Activated naive CD8-positive, alpha-beta T cell (primary cell): ENCODE measurements around the gene HCN1.
"Not testable (repeated sequence)": the region's sequence is repeated elsewhere in the genome, so short reads cannot be mapped to it uniquely, and the experiment has no call there.

Source experiments
- H3K27ac Mint-ChIP-seq: one replicate; pipeline ENCODE4 v1.8.0; 2021; ENCODE audit warnings: mixed read lengths
- H3K27me3 Mint-ChIP-seq: one replicate; pipeline ENCODE4 v1.8.0; 2021; ENCODE audit warnings: mixed read lengths
- H3K36me3 Mint-ChIP-seq: one replicate; pipeline ENCODE4 v1.8.0; 2021; ENCODE audit warnings: mixed read lengths
- H3K4me1 Mint-ChIP-seq: one replicate; pipeline ENCODE4 v1.8.0; 2021; ENCODE audit warnings: low read depth, mixed read lengths
- H3K4me3 Mint-ChIP-seq: one replicate; pipeline ENCODE4 v1.8.0; 2021; ENCODE audit warnings: mild to moderate bottlenecking, mixed read lengths
- H3K9me3 Mint-ChIP-seq: one replicate; pipeline ENCODE4 v1.8.0; 2021; ENCODE audit warnings: low read depth, mixed read lengths

Gene HCN1

DNA sequence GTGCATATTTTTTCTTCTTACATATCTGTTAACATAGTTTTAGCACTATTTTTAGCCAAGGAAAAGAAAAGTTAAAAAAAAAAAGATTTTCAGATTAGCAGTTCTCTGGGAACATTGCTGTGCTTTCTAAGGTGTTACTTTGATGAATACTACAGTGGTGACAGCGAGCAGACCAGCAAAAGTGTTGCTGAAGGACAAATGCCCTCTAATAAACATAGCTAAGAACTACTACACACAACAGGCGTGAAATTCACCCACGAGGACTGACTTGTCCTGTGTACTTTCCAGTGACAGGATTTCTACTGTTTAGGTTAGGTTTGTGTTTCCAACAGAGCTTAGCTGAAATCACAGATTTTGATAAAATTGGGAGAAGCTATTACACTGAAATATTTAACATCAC, 153.8 kb downstream of the HCN1 start:
- H3K27ac Mint-ChIP-seq, result no peak overlapping the region
- H3K4me3 Mint-ChIP-seq, result no peak overlapping the region
- no peaks in the 10 kb centered on the region for H3K4me1 Mint-ChIP-seq
- peaks cover 25% of the 10 kb centered on the region for H3K9me3 Mint-ChIP-seq
- no peaks in the 10 kb centered on the region for H3K27me3 Mint-ChIP-seq
- no peaks in the 10 kb centered on the region for H3K36me3 Mint-ChIP-seq

DNA sequence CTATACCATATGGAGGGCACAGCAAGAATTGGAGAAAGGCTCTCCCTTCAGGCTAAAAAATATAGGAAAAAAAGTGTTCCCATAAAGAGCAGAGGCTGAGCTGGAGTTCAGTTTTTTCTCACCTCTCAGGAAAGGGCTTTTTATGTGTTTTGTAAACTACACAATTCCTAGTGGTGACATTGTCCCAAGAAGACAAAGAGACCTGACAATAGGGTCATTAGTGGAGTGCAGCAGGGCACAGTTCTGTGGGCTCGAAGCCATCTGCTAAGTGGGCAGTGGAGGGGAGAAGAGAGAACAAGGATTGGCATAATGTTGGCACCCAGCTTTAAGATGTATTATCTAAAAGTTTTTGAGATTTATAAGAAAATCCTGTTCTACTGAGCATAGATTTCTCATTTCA, 162.5 kb downstream of the HCN1 start:
- no peaks in the 10 kb centered on the region for H3K27me3 Mint-ChIP-seq

DNA sequence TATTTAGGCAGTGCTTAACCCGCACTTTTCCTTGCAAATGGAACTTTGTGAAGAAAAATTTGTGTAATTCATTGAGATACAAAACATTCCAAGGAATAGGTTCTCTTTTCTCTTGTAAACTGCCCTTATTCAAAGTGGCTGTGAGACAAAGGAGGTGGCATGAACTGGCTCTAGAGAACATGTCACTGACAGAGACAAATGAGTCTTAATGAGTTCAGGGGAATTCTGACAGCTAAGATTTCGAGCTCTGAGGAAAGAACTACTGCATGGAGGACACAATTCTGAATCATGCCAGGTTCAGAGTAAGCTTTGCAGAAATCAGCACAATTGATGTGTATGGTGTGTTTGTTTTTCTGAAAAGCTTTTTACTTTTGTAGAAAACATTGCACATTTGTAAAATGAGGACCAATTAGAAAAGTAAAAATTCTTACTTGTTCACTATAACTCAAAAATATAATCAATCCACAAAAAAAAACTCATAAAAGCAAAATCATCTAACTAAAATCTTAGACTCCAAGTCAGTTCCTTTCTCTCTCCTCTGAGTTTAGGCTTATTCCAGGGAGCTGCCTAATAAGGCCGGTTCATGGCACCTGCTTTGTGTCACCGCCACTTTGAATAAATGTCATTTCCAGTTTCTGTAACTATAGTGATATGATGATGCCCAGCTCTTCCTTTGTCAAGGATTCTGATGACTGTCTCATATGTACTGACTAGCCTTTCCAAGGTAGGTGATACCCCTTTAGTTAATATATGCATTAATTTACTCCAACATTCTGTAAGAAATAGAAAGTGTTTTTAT, 163.2 kb downstream of the HCN1 start:
- Mint-ChIP-seq H3K36me3 (no peaks in the 10 kb centered on the region), H3K27ac (no peak overlapping the region), H3K4me3 (no peak overlapping the region)

More for the DNA sequence above, 162.5 kb downstream of the HCN1 start:
- Mint-ChIP-seq H3K9me3 (peaks cover 16% of the 10 kb centered on the region), H3K27ac (no peak overlapping the region), H3K36me3 (no peaks in the 10 kb centered on the region), H3K4me3 (no peak overlapping the region), H3K4me1 (no peaks in the 10 kb centered on the region)

DNA sequence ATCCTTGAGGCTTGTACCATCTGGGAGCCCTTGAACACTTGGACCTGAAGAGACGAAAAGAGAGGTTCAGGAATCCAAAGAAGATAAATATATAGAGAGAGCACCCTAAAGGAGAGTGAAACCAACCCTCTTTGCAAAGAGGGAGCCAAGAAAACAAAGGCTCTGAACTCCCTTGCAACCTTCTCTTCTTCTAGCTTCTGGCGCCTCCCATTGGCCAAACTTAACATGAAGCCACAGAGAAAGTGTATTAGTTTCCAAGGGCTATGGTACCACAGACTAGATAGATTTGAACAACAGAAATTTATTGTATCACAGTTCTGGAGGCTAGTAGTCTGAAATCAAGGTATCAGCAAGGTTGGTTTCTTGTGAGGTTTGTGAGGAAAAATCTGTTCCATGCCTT, 175.1 kb downstream of the HCN1 start:
- Mint-ChIP-seq H3K9me3 (peaks cover 6% of the 10 kb centered on the region), H3K36me3 (no peaks in the 10 kb centered on the region), H3K27me3 (no peaks in the 10 kb centered on the region), H3K27ac (no peak overlapping the region), H3K4me3 (no peak overlapping the region), H3K4me1 (no peaks in the 10 kb centered on the region)

More for the DNA sequence above, 163.2 kb downstream of the HCN1 start:
- Mint-ChIP-seq H3K4me1 (no peaks in the 10 kb centered on the region), H3K9me3 (peaks cover 11% of the 10 kb centered on the region), H3K27me3 (no peaks in the 10 kb centered on the region)

- no peaks in the 10 kb centered on the region for H3K4me1 Mint-ChIP-seq
- H3K36me3 Mint-ChIP-seq, result no peaks in the 10 kb centered on the region
- H3K4me3 Mint-ChIP-seq, result no peak overlapping the region
- no peak overlapping the region for H3K27ac Mint-ChIP-seq
- no peaks in the 10 kb centered on the region for H3K27me3 Mint-ChIP-seq
- H3K9me3 Mint-ChIP-seq, result peaks cover 22% of the 10 kb centered on the region
These were observed 183.7 kb downstream of the HCN1 start for GRCh38 chr5:45512521-45512920.

DNA sequence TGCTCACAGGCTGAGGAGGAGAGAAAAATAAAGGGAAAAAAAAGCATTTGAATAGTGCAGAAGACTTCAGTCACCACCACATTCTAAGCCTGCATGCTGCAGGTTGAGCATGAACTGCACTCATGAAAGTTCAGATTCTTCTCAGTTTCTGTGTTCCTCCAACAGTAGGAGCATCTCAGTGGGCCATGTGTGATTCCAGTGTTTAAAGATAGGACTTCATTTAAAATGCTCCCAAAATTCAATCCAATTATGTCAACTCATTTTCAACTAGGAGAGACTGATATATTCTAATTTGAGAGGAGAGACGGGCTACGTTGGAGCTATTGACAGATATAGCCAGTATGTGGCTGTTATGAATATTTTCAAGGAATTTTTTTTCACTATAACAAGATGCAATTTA, 186.8 kb downstream of the HCN1 start:
- H3K9me3 Mint-ChIP-seq, result peaks cover 10% of the 10 kb centered on the region
- H3K4me3 Mint-ChIP-seq, result no peak overlapping the region
- no peaks in the 10 kb centered on the region for H3K27me3 Mint-ChIP-seq
- H3K36me3 Mint-ChIP-seq, result no peaks in the 10 kb centered on the region
- H3K4me1 Mint-ChIP-seq, result no peaks in the 10 kb centered on the region
- no peak overlapping the region for H3K27ac Mint-ChIP-seq

- H3K4me1 Mint-ChIP-seq, result no peaks in the 10 kb centered on the region
- H3K9me3 Mint-ChIP-seq, result peaks cover 9% of the 10 kb centered on the region
- no peak overlapping the region for H3K4me3 Mint-ChIP-seq
These were observed 188.0 kb downstream of the HCN1 start for GRCh38 chr5:45508135-45508534.

DNA sequence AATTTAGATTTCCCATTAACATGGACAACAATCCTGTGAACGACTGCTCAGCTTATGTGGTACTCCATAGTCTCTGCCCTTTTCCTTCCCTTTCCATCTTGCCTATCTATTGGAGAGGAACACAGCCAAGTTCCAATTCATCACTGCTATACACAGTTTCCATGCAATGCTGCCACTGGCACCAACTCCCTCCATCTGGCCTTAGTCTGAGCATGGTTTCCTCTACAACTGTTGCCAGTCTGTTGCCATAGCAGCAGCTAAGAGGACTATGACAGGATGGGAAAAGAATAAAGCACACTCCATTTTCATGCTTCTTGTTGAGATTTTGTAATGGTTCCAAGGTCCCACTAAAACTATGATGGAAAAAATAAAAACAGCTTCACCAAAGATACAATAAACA, 189.0 kb downstream of the HCN1 start:
- Mint-ChIP-seq H3K27ac (no peak overlapping the region), H3K27me3 (no peaks in the 10 kb centered on the region), H3K4me1 (no peaks in the 10 kb centered on the region), H3K9me3 (peaks cover 7% of the 10 kb centered on the region), H3K36me3 (no peaks in the 10 kb centered on the region), H3K4me3 (no peak overlapping the region)

More at GRCh38 chr5:45508135-45508534, 188.0 kb downstream of the HCN1 start:
- H3K36me3 Mint-ChIP-seq, result no peaks in the 10 kb centered on the region
- H3K27me3 Mint-ChIP-seq, result no peaks in the 10 kb centered on the region
- no peak overlapping the region for H3K27ac Mint-ChIP-seq

GRCh38 chr5:45499006-45499405, 197.2 kb downstream of the HCN1 start:
- not testable (repeated sequence) for H3K27me3 Mint-ChIP-seq, H3K27ac Mint-ChIP-seq, H3K36me3 Mint-ChIP-seq, H3K9me3 Mint-ChIP-seq, H3K4me3 Mint-ChIP-seq, H3K4me1 Mint-ChIP-seq

GRCh38 chr5:45491368-45491767, 204.8 kb downstream of the HCN1 start:
- no peaks in the 10 kb centered on the region for H3K4me1 Mint-ChIP-seq
- H3K4me3 Mint-ChIP-seq, result no peak overlapping the region
- H3K36me3 Mint-ChIP-seq, result no peaks in the 10 kb centered on the region
- peaks cover 9% of the 10 kb centered on the region for H3K9me3 Mint-ChIP-seq
- H3K27ac Mint-ChIP-seq, result no peak overlapping the region
- H3K27me3 Mint-ChIP-seq, result no peaks in the 10 kb centered on the region

DNA sequence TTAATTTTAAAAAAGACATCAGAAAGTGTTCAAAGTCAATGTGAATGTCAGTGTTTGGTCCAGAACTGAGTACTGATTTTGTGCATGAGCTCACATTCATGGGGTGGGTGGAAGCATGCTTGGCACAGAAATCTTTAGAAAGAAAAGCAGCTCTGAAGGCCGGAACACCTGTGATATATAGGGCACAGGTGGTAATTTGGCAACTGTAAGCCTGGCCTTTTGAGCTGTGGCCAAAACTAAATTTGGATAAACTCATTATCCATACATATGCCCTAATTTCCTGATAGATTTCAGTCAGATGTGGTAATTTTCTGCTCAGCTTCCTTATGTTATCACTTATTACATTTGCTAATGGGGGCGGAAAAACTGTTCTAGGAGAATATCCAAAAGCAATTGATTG, 211.4 kb downstream of the HCN1 start:
- Mint-ChIP-seq H3K4me3 (no peak overlapping the region), H3K9me3 (peaks cover 10% of the 10 kb centered on the region), H3K27ac (no peak overlapping the region), H3K27me3 (no peaks in the 10 kb centered on the region), H3K36me3 (no peaks in the 10 kb centered on the region), H3K4me1 (no peaks in the 10 kb centered on the region)

DNA sequence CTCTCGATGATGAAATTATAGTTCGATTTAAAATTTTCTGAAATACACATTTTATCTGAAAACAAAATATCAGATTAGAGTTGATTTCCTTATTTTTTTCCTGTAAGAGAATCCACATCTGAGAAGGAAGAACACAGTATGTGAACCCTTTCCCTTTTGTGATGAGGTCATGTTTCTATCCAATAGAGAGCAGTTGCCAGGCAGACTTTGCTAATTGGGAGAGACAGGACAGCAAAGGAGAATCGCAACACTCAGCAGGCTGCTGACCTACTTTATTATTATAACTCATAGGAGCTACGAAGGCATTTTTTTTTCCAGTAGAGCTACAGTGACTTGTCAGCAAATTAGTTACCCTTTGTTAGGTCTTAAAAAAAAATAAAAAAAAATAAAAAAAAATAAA, 242.1 kb downstream of the HCN1 start:
- Mint-ChIP-seq H3K4me1 (no peaks in the 10 kb centered on the region), H3K27ac (no peak overlapping the region), H3K27me3 (no peaks in the 10 kb centered on the region), H3K36me3 (no peaks in the 10 kb centered on the region), H3K4me3 (no peak overlapping the region), H3K9me3 (peaks cover 3% of the 10 kb centered on the region)

DNA sequence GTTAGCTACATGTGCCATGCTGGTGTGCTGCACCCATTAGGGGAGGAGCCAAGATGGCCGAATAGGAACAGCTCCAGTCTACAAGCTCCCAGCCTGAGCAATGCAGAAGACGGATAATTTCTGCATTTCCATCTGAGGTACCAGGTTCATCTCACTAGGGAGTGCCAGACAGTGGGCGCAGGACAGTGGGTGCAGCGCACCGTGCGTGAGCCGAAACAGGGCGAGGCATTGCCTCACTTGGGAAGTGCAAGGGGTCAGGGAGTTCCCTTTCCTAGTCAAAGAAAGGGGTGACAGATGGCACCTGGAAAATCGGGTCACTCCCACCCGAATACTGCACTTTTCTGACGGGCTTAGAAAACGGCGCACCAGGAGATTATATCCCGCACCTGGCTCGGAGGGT, 251.3 kb downstream of the HCN1 start:
- not testable (repeated sequence) for H3K36me3 Mint-ChIP-seq, H3K27me3 Mint-ChIP-seq, H3K4me1 Mint-ChIP-seq, H3K9me3 Mint-ChIP-seq, H3K4me3 Mint-ChIP-seq, H3K27ac Mint-ChIP-seq

GRCh38 chr5:45440466-45440865, 255.7 kb downstream of the HCN1 start:
- H3K4me3 Mint-ChIP-seq, result no peak overlapping the region
- H3K27me3 Mint-ChIP-seq, result no peaks in the 10 kb centered on the region
- H3K36me3 Mint-ChIP-seq, result no peaks in the 10 kb centered on the region

GRCh38 chr5:45437752-45438151, 258.4 kb downstream of the HCN1 start:
- H3K4me1 Mint-ChIP-seq, result no peaks in the 10 kb centered on the region
- no peaks in the 10 kb centered on the region for H3K36me3 Mint-ChIP-seq
- H3K9me3 Mint-ChIP-seq, result peaks cover 8% of the 10 kb centered on the region
- H3K27ac Mint-ChIP-seq, result no peak overlapping the region
- H3K4me3 Mint-ChIP-seq, result no peak overlapping the region
- no peaks in the 10 kb centered on the region for H3K27me3 Mint-ChIP-seq

More at GRCh38 chr5:45440466-45440865, 255.7 kb downstream of the HCN1 start:
- no peak overlapping the region for H3K27ac Mint-ChIP-seq
- H3K4me1 Mint-ChIP-seq, result no peaks in the 10 kb centered on the region
- H3K9me3 Mint-ChIP-seq, result peaks cover 5% of the 10 kb centered on the region
